HG03575 (cell line): ENCODE results near the gene LYRM4.

Experiments used
- ATAC-seq: cut with Tn5 transposase; IDR thresholded peaks from one replicate; pipeline ENCODE4 v1.9.1; 2021; ENCODE audit not compliant: unreplicated experiment, insufficient number of reproducible peaks, low FRiP score; ENCODE audit errors: extremely low read depth

The LYRM4 gene

DNA sequence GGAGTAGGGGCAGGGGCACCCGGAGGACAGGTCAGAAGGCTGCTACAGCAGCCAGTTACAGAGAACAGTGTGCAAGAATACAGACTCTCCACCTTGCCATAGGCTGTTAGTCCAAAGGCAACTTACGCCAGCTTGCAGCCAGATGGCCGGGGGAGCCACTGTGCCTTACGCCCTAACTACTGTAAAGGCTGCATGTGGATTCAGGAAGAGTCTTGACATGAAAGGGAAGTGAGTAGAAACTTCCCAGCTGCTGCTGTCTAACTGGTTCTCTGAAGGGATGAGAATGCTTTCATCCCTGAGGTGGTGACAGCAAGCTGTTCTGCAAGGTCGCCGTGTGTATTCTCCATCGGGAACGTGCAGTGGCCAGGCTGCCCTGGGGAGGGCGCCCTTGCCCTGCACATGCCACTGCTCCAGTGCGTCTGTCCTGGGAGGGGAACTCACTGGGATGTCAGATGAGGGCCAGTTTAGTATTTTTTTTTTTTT lies 46.1 kb downstream of the LYRM4 start:
- ATAC-seq: no peak

DNA sequence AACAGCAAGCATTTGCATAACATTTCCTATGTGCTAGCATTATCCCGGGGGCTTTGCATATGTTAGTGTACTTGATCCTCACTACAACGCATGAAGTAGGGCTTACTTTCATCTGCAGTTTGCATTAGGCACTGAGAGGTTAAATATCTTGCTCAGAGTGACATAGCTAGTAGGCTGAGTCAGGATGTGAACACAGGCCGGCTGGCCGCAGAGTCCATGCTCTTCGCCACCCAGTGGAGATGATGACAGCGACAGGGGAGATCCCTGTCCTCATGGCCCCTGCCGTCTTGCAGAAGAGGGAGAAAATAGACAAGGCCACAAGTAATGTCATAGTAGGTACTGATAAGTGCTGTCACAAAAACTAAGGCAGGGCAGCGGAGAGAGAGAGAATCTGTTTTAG lies 46.9 kb downstream of the LYRM4 start:
- ATAC-seq: no peak

DNA sequence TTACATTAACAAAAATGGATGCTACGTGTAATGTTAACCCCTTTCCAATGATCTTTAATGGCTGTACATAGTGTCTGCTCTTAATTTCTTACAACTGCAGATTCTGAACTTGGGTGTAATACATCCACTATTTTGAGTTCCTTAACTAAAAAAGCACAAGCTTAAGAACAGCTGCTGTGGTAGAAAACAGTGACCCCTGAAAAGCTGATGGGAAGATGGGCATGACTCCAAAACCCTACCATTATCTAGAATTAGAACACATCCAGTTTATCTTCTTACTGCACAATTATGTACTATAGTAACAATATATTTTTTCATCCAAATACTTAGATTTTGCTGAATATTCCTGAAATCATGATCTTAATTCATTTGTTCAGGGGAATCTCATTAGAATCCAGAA lies 49.3 kb downstream of the LYRM4 start:
- ATAC-seq: no peak

DNA sequence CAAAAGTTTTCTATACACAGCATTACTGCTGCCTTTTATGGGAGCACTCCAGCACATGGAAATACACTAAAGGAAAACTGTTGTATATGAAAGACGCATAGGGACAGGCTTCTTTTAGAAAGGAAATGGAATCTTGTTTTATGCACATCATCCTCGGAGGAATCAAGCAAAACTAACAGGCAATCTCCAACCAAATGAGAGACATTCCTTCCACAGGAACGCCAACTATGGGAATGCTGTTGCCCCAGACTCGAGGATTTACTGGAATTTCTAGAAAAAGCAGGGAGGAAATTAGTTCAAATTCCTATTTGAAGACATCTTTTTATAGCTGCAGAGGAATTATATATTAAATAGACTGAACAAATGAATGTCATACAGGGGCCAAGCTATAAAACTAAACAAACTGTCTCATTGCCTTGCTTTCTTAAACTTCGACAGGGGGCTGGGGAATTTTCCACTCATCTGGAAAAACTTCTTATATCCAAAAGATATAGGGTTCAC lies 52.2 kb downstream of the LYRM4 start:
- ATAC-seq: no peak

DNA sequence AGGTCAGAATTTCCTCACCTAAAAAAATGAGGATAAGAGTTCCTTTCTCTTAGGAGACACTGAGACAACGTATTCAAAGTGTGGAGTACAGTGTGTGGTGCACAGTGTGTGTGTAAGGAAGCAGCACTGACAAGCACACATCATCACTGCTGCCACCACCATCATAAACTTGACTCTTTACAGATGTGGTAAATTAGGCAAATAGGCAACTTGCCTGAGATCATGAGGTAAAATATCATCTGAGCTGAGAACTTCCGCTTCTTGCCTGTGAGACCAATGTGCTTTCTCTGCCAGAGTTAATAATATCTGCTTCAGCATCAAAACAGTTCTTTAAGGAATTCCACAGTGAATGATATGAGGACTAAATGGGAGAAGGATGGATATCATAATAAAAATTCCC lies 52.7 kb downstream of the LYRM4 start:
- ATAC-seq: no peak

DNA sequence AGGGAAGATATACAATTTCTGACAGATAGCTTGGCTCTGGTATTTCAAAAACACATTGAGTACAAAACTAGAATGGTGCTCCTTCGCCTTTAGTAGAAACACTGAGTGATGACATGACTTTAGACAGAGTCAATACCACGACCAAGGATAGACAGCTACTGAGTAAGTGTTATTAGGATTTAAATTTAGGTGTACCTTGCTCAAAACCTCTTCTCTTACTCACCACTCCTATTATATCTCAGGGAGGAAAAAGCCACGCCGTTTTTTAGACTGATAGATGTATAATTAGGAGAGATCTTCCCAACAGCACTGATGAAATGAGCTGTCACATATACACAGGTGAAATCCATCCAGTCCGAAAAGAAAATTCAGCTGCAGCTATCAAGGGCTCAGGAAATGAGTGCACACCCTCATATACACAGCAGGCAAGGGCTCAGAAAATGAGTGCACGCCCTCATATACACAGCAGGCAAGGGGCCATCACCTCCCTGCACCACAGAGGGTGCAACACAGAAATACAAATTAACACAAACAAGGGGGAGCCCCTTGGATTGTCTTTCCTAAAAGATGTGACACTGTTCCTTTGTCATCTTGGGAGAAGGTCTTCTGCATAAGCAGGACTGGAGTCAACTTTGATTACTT lies 53.7 kb downstream of the LYRM4 start:
- no peak for ATAC-seq

DNA sequence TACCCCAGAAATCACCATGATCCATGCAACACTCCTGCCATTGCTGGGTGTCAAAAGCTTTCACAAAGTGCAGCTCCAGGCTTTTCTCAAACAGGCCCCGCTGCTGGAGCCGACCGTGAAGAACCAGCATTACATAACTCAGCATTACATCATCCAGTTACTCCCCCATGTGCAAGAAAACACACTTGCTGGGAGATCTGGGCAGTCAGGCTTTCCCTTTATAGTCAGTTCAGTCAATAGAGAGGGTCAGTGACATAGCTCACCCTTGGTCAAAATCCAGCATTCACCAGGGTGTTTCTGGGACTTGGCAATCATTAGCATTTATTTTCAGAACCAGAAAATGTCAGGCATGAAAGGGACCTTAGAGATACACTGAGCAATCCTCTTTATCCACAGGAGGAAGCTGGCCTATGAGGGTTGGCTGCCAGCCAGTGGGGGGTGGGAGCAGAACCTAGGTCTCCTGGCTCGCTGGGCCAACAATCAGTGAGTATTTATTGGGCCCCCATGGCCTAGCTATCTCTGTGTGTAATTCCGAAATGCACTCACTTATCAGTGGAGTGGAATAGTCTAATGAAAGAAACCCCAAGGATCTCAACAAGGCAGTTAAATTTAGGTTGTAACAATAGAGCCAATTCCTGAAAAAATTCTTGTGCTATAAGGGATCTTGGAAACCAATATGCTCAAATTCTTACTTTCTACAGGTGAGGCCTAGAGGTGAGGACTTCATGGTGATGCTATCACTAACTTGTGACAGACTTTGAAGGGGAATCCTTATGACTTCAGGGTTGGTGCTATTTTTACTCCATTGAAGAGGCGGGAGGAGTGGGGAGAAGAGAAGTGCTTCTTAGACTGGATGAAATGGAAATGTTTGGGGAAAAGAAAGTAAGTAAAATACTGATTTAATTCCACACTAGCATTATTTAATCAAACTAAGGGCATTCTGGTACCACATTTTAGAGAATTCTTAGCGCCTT lies 54.6 kb downstream of the LYRM4 start:
- ATAC-seq: no peak

DNA sequence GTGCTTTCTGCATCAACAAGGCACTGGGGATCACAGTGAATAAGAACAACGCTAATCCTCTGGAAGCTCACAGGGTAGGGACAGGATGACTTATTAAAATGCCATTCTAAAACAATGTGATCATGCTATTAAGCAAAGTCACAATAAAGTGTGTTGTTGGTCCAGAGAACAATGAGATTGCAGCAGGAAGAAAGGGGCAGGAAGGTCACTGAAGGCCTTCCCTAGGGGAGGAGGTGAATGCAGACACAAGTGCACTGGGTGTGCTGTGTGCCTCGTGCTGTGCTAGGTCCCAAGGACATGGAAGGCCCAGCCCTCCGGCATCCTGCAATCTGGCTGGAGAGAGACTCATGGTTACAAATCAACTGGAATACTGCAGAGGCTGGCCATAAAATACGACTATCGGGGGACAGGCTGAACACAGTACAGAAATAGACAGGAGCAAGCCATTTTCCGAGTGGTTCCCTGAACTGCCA lies 55.7 kb downstream of the LYRM4 start:
- no peak for ATAC-seq

DNA sequence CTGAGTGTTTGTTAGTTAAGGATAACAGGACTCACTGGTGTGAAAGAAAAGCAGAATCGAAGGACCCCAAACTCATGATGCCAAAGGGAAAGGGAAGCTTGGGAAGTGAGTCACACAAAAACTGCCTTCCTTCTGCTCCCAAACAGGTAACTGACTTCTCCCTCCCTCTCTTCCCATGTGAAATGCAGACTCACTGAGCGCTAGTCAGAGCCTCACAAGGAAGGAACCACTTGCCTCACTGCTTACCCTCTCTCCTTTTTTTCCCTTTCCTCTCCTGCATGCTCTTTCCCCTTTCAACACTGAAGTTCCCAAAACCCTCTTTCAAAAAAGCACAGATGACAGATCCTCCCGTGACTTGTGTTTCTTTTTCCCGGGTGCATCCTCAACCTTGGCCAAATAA lies 56.4 kb downstream of the LYRM4 start:
- ATAC-seq: no peak

DNA sequence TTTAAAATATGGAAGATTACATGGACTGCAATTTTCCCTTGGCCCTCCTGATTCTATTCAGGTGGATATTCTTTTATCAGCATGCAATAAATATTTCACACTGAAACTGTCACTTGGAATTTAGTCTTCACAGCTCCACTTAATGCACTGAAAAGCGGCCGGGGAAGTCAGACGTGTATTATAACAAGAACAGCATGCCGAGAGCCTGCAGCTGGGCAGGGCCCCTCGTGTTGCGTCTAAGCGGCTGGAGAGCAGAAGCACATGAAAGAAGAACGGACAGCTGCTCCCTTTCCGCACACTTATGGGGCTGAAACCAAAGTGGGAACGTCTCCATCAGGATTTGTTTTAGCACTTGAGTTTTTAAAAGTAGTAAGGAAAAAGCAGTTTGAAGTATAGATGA lies 57.2 kb downstream of the LYRM4 start:
- ATAC-seq: no peak

DNA sequence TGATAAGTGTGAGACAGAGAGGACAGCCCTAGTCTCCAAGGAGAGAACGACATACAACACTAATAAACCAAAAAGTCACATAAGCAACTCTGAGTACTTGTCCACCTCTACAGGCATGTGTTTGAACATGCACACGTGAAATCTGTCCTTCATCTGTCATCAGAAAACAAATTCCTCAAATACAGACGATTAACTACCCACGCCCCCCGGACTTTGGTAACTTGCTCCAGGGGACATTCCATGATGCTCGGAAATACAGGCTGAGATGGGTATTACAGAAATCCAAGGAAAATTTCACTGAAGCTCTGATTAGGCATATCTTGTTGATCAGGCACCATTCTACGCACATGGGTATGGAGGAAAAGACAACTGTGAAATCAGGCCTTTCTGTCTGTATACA lies 57.8 kb downstream of the LYRM4 start:
- no peak for ATAC-seq

DNA sequence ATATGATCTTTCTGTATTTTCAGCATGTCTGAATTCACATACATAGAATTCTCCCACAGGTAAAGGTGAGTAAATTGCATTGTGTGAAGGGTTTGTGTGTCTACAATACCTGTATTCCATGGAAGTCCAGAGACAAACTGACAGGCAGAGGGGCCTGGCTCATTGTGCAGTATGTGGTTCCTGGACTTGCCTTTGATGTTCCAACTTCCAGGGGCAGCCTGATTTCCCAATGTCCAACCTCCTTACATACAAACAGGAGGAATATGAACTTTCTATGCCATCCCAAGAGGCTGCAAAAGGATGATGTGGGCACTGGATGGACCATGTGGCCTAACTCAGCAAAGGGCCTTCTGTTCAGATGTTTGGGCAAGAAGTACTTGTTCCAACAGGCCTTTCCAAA lies 58.5 kb downstream of the LYRM4 start:
- no peak for ATAC-seq

DNA sequence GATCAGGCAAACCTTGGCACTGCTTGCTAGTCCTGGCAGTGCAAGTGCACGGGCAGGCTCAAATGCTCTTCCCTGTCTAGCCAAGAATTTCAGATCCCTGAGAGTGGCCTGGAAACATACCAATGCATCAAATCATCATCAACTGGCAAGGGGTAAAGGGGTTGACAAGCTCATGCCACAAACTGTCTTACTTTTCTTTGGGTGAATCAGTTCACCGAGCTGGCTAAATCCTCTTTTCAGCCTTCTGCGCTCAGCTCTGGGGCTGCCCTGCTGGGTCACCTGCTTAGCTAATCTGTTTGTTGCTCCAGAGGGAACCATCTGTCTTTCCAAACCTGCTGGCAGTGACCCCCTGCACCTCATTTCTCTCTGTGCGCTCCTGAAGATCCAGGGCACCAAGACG lies 59.5 kb downstream of the LYRM4 start:
- no peak for ATAC-seq

DNA sequence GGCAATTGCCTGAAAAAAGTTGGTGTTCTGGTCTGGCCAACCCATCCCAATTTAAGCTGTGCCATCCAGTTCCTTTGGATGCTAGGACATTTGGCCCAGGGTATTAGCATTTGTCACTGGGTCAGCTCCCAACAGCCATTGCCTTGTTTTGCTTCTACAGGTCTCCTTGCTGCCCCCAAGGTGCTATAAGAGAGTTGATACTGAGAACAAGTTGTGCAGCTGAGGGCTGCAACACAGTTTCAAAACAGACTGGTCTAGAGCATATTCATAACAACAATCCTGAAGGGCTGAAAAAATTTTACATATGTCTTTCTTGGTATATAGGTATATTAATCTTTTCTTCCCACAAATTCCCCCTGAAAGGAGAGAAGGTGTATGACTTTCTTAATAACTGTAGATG lies 61.0 kb downstream of the LYRM4 start:
- ATAC-seq: no peak

DNA sequence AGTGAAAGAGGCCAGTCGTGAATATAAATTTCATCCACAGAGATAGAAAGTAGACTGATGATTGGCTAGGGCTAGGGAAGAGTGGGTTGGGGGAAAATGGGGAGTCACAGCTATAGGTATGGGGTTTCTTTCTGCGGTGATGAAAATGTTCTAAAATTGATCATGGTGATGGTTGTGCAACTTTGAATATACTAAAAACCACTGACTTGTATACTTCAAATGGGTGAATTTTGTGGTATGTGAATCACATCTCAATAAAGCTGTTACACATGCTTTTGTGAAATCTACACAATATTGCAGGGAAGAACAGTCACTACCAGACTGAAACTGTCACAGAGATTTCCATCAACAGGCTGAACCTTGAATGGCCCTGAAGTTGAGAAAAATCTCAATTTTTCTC lies 61.5 kb downstream of the LYRM4 start:
- ATAC-seq: no peak

DNA sequence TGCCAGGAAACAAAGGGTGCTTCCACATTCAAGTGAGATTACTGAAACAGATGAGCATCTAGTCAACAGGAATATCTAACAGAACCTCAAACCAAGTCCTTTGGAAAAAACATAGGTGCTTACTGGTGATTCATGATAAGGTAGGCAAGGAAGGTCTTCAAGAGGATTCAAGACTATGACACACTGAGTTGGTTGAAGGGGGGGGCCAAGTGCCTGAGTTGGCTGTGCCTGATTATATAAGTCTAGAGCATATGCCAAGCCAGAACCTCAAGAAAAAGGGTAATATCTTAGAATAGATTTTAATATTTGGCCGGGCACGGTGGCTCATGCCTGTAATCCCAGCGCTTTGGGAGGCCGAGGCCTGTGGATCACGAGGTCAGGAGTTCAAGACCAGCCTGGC lies 63.7 kb downstream of the LYRM4 start:
- no peak for ATAC-seq

DNA sequence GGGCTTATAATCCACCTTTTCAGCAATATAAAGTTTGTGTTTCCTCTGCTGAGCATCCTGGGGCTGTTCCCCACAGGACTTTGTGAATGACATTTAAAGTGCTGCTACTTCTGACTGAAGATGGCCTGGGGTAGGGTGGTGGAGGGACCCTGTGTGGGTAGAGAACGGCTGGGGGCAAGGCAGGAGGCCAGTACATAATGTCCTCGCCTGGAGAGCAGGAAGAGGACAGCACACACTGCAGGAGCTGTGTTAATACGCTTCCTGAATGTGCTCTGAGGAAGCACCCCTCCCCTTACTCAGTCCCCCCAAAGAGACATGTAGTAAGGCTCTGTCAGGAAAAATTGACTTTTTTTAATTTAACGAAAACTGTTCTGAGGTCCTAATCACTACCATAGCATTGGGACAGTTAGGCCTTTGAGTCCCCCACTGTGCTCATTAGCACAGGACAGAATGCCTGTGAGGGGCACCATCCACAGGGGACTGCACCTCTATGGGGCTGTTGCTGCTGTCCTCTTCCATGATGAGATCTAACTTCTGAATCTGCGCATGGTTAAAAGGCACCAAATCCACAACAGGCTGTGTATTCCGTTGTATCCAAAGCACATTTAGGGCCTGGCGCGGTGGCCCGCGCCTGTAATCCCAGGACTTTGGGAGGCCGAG lies 68.5 kb downstream of the LYRM4 start:
- no peak for ATAC-seq

DNA sequence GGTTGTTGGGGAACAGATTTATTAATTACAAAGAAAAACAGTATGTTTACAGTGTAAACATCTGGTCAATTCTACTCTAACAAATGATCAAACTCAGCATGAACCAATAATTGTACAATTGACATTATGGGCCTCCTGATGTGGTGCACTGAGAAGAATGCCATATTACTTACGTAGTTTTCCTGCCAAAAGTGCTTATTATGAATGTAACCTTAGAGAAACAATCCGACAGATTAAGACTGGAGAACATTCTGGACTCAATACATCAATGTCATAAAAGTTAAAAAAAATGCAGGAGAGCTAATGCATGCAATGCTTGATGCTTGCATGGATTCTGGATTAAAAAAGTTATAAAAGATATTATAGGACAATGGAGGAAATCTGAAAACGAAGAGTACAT lies 69.0 kb downstream of the LYRM4 start:
- no peak for ATAC-seq

DNA sequence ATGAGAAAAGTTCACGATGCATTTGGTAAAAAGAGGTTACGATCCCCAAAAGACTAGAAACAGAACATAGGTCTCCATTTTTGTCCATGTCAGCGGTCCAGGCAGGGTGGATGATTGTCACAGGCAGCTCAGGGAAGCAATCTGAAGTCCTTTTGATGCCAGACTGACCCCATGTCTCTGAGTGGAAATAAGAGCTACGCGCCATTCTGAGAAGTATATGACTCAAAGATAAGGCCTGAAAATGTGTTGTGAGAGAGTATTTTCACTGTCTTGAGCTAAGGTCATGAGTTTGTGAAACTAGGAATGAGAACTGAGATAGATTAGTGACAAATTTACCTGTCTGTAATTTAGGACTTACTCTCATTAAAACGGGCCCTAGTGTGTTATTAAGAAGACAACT lies 69.5 kb downstream of the LYRM4 start:
- ATAC-seq: no peak

DNA sequence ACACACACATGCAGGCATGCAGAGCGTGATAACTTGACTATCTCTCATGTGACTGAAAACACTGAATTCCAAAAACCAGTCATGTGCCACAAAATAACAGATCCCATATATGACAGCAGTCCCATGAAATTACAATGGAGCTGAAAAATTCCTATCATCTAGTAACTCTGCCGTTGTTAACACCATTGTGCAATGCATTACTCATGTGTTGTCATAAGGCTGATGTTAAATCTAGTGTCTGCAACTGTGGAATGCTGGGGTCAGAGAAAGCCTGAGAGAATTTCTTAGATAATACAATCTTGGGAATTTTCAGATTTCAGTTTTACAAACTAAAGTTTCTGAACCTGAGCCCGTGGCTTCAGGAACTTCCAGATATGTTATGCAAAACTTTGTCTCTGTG lies 70.2 kb downstream of the LYRM4 start:
- ATAC-seq: no peak
